Gastrocnemius medialis (tissue), 4 donors: Measurements from ENCODE around the gene TCAP.

ENCODE experiments used
- POLR2A ChIP-seq, 2 donors: fragments of 450-650 bp; IDR thresholded peaks; one replicate each; pipeline ENCODE4 v1.6.1; 2017; ENCODE audit warnings: antibody characterized with exemption in 2 of 2, mild to moderate bottlenecking in 2 of 2, moderate library complexity in 2 of 2
- TF ChIP-seq, protein P1 (sequence below), 5 experiments: fragments of 450-650 bp in 3 of 5; fragments of 200-600 bp in 2 of 5; sonication (generic) in 2 of 5; IDR thresholded peaks in 4 of 5; conservative IDR thresholded peaks in 1 of 5; 1 replicate in 4 of 5; 2 replicates in 1 of 5; pipeline ENCODE4 v1.5.1; 2016 to 2019; ENCODE audit warnings: antibody characterized with exemption in 5 of 5, mild to moderate bottlenecking in 3 of 5, moderate library complexity in 3 of 5

DNA sequence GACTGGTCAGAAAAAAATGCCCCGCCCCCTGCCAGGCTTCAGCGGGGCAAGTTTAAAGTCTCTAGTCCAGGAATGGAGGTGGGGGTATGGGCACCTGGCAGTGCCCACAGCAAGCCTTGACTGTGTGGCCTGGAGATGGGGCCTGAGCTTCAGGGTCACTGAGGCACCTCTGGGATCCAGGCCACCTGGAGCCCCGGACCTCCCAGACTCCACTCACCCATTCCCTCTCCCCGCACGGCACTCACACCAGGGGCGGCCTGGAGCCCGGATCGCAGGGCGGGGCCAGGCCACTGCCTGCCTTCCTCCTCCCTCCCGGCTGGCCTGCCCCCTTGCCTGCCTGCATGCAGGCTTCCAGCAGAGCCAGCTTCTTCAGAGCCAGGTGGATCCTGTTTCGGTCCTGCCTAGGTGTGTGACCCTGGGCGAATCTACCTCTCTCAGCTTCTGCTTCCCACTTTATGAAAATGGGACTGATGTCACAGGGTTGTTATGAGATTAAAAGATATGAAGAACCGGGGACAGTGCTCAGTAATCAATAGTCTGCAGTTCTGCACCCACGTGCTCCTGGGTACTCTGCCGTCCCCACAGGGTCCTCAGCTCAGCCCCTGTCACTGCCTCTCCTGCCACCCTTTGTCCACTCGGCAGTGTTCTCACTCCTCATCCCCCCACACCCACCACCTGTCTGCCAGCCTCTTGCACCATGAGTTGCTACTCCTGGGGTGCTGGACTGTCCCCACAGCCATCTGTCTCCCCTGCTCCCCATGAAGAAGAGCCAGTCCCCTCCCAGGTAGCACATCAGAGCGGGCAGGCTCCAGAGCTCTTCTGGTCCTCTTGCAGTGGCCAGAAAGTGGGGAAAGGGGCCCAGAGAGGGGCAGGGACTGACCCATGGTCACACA lies 1.2 kb upstream of the TCAP start:
- peak in 1 of 2 donors; percentile 27 for TF ChIP-seq POLR2A (IDR thresholded peaks at IDR 0.05)
- TF ChIP-seq, protein P1, sequence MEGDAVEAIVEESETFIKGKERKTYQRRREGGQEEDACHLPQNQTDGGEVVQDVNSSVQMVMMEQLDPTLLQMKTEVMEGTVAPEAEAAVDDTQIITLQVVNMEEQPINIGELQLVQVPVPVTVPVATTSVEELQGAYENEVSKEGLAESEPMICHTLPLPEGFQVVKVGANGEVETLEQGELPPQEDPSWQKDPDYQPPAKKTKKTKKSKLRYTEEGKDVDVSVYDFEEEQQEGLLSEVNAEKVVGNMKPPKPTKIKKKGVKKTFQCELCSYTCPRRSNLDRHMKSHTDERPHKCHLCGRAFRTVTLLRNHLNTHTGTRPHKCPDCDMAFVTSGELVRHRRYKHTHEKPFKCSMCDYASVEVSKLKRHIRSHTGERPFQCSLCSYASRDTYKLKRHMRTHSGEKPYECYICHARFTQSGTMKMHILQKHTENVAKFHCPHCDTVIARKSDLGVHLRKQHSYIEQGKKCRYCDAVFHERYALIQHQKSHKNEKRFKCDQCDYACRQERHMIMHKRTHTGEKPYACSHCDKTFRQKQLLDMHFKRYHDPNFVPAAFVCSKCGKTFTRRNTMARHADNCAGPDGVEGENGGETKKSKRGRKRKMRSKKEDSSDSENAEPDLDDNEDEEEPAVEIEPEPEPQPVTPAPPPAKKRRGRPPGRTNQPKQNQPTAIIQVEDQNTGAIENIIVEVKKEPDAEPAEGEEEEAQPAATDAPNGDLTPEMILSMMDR (IDR thresholded peaks at IDR 0.05 in 4 of 5, conservative IDR thresholded peaks at IDR 0.05 in 1 of 5) = no peak
